Kidney (tissue), 14 donors: ENCODE results near the gene CAMTA1. TPM values are rescaled to one million over a fixed set of nuclear protein-coding genes. Genes with fewer than 3 reads are reported as not detected.
A peak's percentile ranks its signal among the peaks of the same experiment; 100 is the strongest.

Source experiments
- DNase-seq, 5 donors: peaks; one replicate each; pipeline ENCODE4 v3.0.0-alpha.2; 2013 to 2020
- FAIRE-seq: peaks from 2 replicates; lab custom pipeline; 2012; peaks lifted over from hg19 to GRCh38; lab: Jason Lieb, UNC
- H3K27ac ChIP-seq, 2 donors: one replicate each; pipeline ENCODE4 v1.7.0; 2013; ENCODE audit warnings: low read depth in 2 of 2, low read length in 2 of 2, inconsistent platforms in 1 of 2
- H3K27me3 ChIP-seq: one replicate; pipeline ENCODE4 v1.7.1; 2013; ENCODE audit warnings: low read length, inconsistent platforms; ENCODE audit not compliant: control insufficient read depth, insufficient read depth
- H3K36me3 ChIP-seq, 3 donors: one replicate each; pipeline versions ENCODE4 v1.7.0 to v1.7.1; 2013; ENCODE audit warnings: low read length in 3 of 3, control low read depth in 1 of 3, inconsistent platforms in 1 of 3; ENCODE audit not compliant: insufficient read depth in 3 of 3, control insufficient read depth in 2 of 3
- H3K4me1 ChIP-seq, 3 donors: one replicate each; pipeline versions ENCODE4 v1.7.0 to v1.7.1; 2013; ENCODE audit warnings: low read length in 3 of 3, inconsistent platforms in 1 of 3, low read depth in 1 of 3; ENCODE audit not compliant: control insufficient read depth in 2 of 3, insufficient read depth in 2 of 3
- H3K4me3 ChIP-seq, 3 donors: one replicate each; pipeline versions ENCODE4 v1.7.0 to v1.8.1; 2013; ENCODE audit warnings: low read length in 3 of 3, control low read depth in 1 of 3, inconsistent platforms in 1 of 3
- H3K9ac ChIP-seq, 3 donors: one replicate each; pipeline versions ENCODE4 v1.7.0 to v1.7.1; 2013; ENCODE audit warnings: low read length in 3 of 3, control low read depth in 1 of 3, inconsistent platforms in 1 of 3
- H3K9me3 ChIP-seq, 3 donors: one replicate each; pipeline versions ENCODE4 v1.7.0 to v1.7.1; 2013; ENCODE audit warnings: low read length in 3 of 3, control low read depth in 1 of 3, inconsistent platforms in 1 of 3; ENCODE audit not compliant: control insufficient read depth in 2 of 3, insufficient read depth in 1 of 3
- intact Hi-C: fragments of 100-400 bp; cut with DNase I; formaldehyde crosslinking; loops from one replicate; pipeline ENCODE4 v1.11.1; 2022
- polyA plus RNA-seq: library from polyadenylated mRNA; stranded (reverse); fragments of 350-450 nt; fragmentation: Illumina TruSeq; extraction: RNeasy Lipid Tissue Mini Kit (QIAGEN cat#74804); gene quantifications from one replicate; pipeline ENCODE4 v1.2.3, GENCODE V29; 2014; ENCODE audit warnings: low read depth, low replicate concordance; ENCODE audit not compliant: insufficient read depth
- total RNA-seq: library from RNA; stranded (reverse); fragmentation: NEBNext Ultra II Directional; extraction: Animal tissue kit (Norgen Biotek cat#: 25700); gene quantifications from one replicate; pipeline ENCODE4 v1.2.1, GENCODE V29; 2021
- TF ChIP-seq, protein P1 (sequence below): IDR thresholded peaks from 3 replicates; pipeline ENCODE4 v1.5.1; 2012; ENCODE audit warnings: mild to moderate bottlenecking, moderate library complexity, borderline replicate concordance; ENCODE audit not compliant: insufficient read depth; ENCODE audit errors: extremely low read depth
- donor health status: control.
- donor health status: control.
- donor health status: control.
- donor health status: control.
- donor health status: control.
- donor health status: DM: yes; HTN: yes; CAD: no.
- donor health status: Normal renal cell carcinoma (clear cell type).

The CAMTA1 gene
- total and polyA plus RNA-seq, 2 donors from 2014 or later, result 79.0 to 170 TPM

DNA sequence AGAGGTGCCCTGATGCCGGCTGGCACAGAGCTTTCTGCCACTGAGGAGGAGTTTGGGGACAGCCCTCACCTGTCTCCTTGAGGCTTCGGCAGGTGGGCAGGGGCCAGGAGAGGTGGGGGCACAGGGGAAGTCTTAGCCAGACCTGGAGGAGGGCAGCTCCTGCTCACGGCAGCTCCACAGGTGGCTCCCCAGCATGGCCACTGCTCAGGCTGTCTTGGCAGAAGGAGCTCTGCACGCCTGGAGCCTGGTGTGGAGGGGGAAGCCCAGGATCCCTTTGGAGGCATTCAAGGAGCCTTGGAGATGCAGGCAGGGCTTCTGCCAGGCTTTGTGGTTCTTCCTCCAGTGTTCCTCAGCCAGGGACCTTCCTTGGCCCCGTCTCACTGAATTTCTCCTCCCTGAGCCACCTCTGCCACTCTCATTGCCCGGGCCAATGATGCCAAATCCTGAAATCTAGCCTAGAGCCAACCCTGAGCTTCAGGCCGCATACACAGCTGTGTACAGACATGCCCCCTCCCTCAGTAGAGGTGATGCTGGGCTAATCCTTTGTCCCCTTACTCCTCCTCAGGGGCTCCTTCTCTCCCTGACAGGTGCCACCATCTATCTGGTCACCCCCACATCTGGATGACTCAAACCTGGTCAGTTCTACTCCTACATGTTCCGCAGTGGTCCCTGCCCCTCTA, 734.1 kb downstream of the CAMTA1 start:
- Histone ChIP-seq H3K27ac (no peak overlapping the region), H3K9me3 (no peaks in the 10 kb centered on the region), H3K9ac (no peak overlapping the region), H3K4me1 (no peaks in the 10 kb centered on the region), H3K4me3 (no peak overlapping the region), H3K27me3 (no peaks in the 10 kb centered on the region), H3K36me3 (no peaks in the 10 kb centered on the region)
- TF ChIP-seq, protein P1, sequence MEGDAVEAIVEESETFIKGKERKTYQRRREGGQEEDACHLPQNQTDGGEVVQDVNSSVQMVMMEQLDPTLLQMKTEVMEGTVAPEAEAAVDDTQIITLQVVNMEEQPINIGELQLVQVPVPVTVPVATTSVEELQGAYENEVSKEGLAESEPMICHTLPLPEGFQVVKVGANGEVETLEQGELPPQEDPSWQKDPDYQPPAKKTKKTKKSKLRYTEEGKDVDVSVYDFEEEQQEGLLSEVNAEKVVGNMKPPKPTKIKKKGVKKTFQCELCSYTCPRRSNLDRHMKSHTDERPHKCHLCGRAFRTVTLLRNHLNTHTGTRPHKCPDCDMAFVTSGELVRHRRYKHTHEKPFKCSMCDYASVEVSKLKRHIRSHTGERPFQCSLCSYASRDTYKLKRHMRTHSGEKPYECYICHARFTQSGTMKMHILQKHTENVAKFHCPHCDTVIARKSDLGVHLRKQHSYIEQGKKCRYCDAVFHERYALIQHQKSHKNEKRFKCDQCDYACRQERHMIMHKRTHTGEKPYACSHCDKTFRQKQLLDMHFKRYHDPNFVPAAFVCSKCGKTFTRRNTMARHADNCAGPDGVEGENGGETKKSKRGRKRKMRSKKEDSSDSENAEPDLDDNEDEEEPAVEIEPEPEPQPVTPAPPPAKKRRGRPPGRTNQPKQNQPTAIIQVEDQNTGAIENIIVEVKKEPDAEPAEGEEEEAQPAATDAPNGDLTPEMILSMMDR, result no peak
- peak in 1 of 5 donors; percentile 61 for DNase-seq
- intact Hi-C loops, result no loop called here
- FAIRE-seq, result no peak

DNA sequence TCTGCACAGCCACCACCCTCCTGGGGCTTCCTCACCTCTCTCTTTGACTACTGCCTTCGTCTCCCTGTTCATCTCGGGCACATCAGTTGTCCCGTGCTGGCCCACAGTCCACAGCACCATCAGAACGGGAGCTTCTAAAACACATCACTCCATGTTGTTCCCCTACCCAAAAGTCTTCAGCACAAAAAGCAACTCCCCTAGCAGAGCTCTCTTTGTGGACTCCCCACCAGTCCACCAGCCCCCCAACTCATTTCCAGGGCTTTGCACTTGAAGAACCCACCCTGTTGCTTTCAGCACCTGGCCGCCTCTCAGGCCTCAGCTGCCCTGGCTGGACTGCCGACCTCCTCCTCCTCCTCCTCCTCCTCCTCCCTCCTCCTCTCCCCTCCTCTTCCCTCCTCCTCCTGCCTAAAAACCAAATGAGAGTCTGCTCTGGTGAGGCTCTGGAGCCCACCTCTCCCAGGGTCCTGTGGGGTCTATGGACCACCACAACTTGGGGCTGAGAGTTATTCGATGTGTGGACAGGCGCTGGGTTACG, 734.7 kb downstream of the CAMTA1 start:
- TF ChIP-seq, protein P1, result no peak
- intact Hi-C loops, result no loop called here
- Histone ChIP-seq H3K9ac (no peak overlapping the region), H3K36me3 (no peaks in the 10 kb centered on the region), H3K9me3 (no peaks in the 10 kb centered on the region), H3K27me3 (no peaks in the 10 kb centered on the region), H3K27ac (no peak overlapping the region), H3K4me1 (no peaks in the 10 kb centered on the region), H3K4me3 (no peak overlapping the region)
- no peak for FAIRE-seq
- DNase-seq, result no peak

DNA sequence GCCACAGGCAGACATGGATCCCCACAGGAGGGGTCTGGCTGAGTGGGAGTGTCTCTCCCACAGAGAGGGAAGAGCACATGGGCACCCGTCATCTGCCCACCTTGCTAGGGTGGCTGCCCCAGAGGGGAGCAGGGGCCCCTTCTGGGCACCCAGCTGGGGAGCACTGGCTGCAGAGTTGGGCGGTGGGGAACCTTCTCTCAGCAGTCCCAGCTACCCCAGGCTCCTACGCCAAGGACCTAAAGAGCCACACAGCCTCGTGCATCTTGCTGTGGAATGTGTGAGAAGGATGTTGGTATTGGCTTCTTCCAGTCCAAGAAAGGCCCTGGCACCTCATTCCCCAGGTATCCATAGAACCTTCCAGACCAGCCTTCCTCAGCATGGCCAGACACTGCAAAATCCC, 735.2 kb downstream of the CAMTA1 start:
- intact Hi-C loops, result no loop called here
- Histone ChIP-seq H3K9me3 (no peaks in the 10 kb centered on the region), H3K27ac (no peak overlapping the region), H3K4me1 (no peaks in the 10 kb centered on the region), H3K36me3 (no peaks in the 10 kb centered on the region), H3K27me3 (no peaks in the 10 kb centered on the region), H3K4me3 (no peak overlapping the region), H3K9ac (no peak overlapping the region)
- DNase-seq, result no peak
- TF ChIP-seq, protein P1, result no peak
- FAIRE-seq, result no peak
